MCF 10A (cell line): Measurements from ENCODE around the gene SHROOM3. TPM values are rescaled to one million over a fixed set of nuclear protein-coding genes. Genes with fewer than 3 reads are reported as not detected.

Experiments
- BruUV-seq: library from RNA; stranded (reverse); fragments of 400-500 nt; replicated peaks from 2 replicates; lab custom pipeline; 2021; lab: Mats Ljungman, UMichigan
- CTCF ChIA-PET: fragments of 300-600 bp; sonication (Branson Sonifier 250); formaldehyde crosslinking; extraction: SDS; loops from one replicate; lab custom pipeline; 2021; ENCODE audit warnings: antibody characterized with exemption, inconsistent platforms; lab: Yijun Ruan, JAX
- POLR2A ChIA-PET: fragments of 300-600, 350-650 bp; sonication (Branson Sonifier 250); formaldehyde crosslinking; extraction: SDS; loops from one replicate; lab custom pipeline; 2020; ENCODE audit warnings: antibody characterized with exemption, inconsistent platforms; lab: Yijun Ruan, JAX
- DNase-seq: peaks from one replicate; pipeline ENCODE4 v3.0.0-alpha.2; 2018; ENCODE audit not compliant: unreplicated experiment
- H3K27ac Mint-ChIP-seq: one replicate; pipeline ENCODE4 v1.8.0; 2022; ENCODE audit warnings: mild to moderate bottlenecking, low read depth, mixed read lengths; ENCODE audit not compliant: unreplicated experiment
- H3K27me3 Mint-ChIP-seq: one replicate; pipeline ENCODE4 v1.8.0; 2022; ENCODE audit warnings: mixed read lengths; ENCODE audit not compliant: insufficient read depth, unreplicated experiment
- H3K36me3 Mint-ChIP-seq: one replicate; pipeline ENCODE4 v1.8.0; 2022; ENCODE audit warnings: mild to moderate bottlenecking, moderate library complexity, mixed read lengths; ENCODE audit not compliant: insufficient read depth, unreplicated experiment
- H3K4me1 Mint-ChIP-seq: one replicate; pipeline ENCODE4 v1.8.0; 2022; ENCODE audit warnings: mixed read lengths; ENCODE audit not compliant: insufficient read depth, unreplicated experiment
- H3K4me3 Mint-ChIP-seq: one replicate; pipeline ENCODE4 v1.8.0; 2022; ENCODE audit warnings: mild to moderate bottlenecking, moderate library complexity, mixed read lengths; ENCODE audit not compliant: unreplicated experiment
- H3K9me3 Mint-ChIP-seq: one replicate; pipeline ENCODE4 v1.8.0; 2022; ENCODE audit warnings: mixed read lengths; ENCODE audit not compliant: unreplicated experiment
- intact Hi-C: fragments of 100-400 bp; cut with micrococcal nuclease; formaldehyde crosslinking; loops from 2 replicates; pipeline ENCODE4 v1.14.1; 2022
- total RNA-seq: library from RNA; stranded (reverse); gene quantifications from 2 replicates; pipeline ENCODE4 v1.2.3, GENCODE V29; 2022
- TF ChIP-seq, protein P1 (sequence below): fragments of 200-600 bp; IDR thresholded peaks from one replicate; pipeline ENCODE4 v1.8.0; 2022; ENCODE audit warnings: antibody characterized with exemption, mild to moderate bottlenecking; ENCODE audit not compliant: unreplicated experiment

SHROOM3 gene
- total RNA-seq, 1 experiment from 2014 or later: 20.7 TPM

- H3K27ac Mint-ChIP-seq: peak overlapping the region; percentile 87
- ChIA-PET CTCF (interaction anchor here (0.7 to 0.8 kb wide), 2 partner anchors 115 to 457 kb away, joined by 3 read pairs; no protein-coding TSS in a partner anchor), POLR2A (interaction anchor here (0.8 to 3.0 kb wide), 4 partner anchors 35 to 129 kb away, joined by 3 to 18 read pairs (median 4); no protein-coding TSS in a partner anchor)
- H3K4me1 Mint-ChIP-seq: peaks cover 33% of the 10 kb centered on the region
- no TSS peak for BruUV-seq
- intact Hi-C loops: loop anchor here (5.0 kb wide), 1 partner anchor 34 kb away; no protein-coding TSS in a partner anchor
- H3K9me3 Mint-ChIP-seq: no peaks in the 10 kb centered on the region
- no peak overlapping the region for H3K4me3 Mint-ChIP-seq
- no peak for DNase-seq
- H3K27me3 Mint-ChIP-seq: no peaks in the 10 kb centered on the region
- TF ChIP-seq, protein P1, sequence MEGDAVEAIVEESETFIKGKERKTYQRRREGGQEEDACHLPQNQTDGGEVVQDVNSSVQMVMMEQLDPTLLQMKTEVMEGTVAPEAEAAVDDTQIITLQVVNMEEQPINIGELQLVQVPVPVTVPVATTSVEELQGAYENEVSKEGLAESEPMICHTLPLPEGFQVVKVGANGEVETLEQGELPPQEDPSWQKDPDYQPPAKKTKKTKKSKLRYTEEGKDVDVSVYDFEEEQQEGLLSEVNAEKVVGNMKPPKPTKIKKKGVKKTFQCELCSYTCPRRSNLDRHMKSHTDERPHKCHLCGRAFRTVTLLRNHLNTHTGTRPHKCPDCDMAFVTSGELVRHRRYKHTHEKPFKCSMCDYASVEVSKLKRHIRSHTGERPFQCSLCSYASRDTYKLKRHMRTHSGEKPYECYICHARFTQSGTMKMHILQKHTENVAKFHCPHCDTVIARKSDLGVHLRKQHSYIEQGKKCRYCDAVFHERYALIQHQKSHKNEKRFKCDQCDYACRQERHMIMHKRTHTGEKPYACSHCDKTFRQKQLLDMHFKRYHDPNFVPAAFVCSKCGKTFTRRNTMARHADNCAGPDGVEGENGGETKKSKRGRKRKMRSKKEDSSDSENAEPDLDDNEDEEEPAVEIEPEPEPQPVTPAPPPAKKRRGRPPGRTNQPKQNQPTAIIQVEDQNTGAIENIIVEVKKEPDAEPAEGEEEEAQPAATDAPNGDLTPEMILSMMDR: no peak
- H3K36me3 Mint-ChIP-seq: no peaks in the 10 kb centered on the region
Observed at GRCh38 chr4:76588274-76588673, 153.2 kb downstream of the SHROOM3 start.

DNA sequence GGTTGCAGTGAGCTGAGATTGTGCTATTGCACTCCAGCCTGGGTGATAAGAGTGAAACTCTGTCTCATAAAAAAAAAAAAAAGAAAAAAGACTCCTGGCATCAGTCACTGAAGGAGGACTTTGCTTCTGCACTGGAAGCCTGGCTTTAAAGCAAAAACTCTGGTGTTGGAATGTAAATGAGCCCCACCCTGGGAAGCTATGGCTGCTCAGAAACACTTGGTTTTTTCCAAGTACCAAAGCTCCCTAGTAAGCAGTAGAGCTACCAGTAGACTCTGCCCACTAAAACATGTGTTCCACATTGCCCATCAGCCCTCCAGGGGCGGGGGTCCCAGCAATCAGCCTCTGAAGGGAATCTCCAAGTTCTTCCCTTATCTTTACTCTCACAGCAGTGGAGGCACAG lies 154.4 kb downstream of the SHROOM3 start:
- ChIA-PET POLR2A (interaction anchor here (0.6 to 1.7 kb wide), 6 partner anchors 8 to 849 kb away, joined by 3 to 8 read pairs (median 4); no protein-coding TSS in a partner anchor), CTCF (interaction anchor here (0.6 to 0.7 kb wide), 4 partner anchors 16 to 195 kb away, joined by 3 read pairs; no protein-coding TSS in a partner anchor)
- Mint-ChIP-seq H3K4me1 (peaks cover 31% of the 10 kb centered on the region), H3K27me3 (no peaks in the 10 kb centered on the region), H3K4me3 (no peak overlapping the region), H3K27ac (peak overlapping the region; percentile 87), H3K9me3 (no peaks in the 10 kb centered on the region), H3K36me3 (no peaks in the 10 kb centered on the region)
- TF ChIP-seq, protein P1: no peak
- no peak for DNase-seq
- intact Hi-C loops: loop anchor here (5.0 kb wide), 1 partner anchor 33 kb away; no protein-coding TSS in a partner anchor
- BruUV-seq: no TSS peak

- ChIA-PET POLR2A (interaction anchor here (0.7 to 1.7 kb wide), 9 partner anchors 11 to 850 kb away, joined by 3 to 8 read pairs (median 3); no protein-coding TSS in a partner anchor), CTCF (interaction anchor here (0.6 to 1.0 kb wide), 7 partner anchors 9 to 362 kb away, joined by 3 to 4 read pairs (median 3); no protein-coding TSS in a partner anchor)
- TF ChIP-seq, protein P1: no peak
- DNase-seq: peak; percentile 49
- peak overlapping the region; percentile 87 for H3K27ac Mint-ChIP-seq
- BruUV-seq: TSS peak; percentile 25
- no peaks in the 10 kb centered on the region for H3K9me3 Mint-ChIP-seq
- intact Hi-C loops: loop anchor here (5.0 kb wide), 1 partner anchor 32 kb away; no protein-coding TSS in a partner anchor
- H3K4me1 Mint-ChIP-seq: peaks cover 24% of the 10 kb centered on the region
- no peaks in the 10 kb centered on the region for H3K36me3 Mint-ChIP-seq
- peak overlapping the region; percentile 21 for H3K4me3 Mint-ChIP-seq
- no peaks in the 10 kb centered on the region for H3K27me3 Mint-ChIP-seq
Observed at GRCh38 chr4:76589872-76590797, 155.1 kb downstream of the SHROOM3 start.
